ENCODE data around the gene CYSTM1.

CYSTM1 gene

DNA sequence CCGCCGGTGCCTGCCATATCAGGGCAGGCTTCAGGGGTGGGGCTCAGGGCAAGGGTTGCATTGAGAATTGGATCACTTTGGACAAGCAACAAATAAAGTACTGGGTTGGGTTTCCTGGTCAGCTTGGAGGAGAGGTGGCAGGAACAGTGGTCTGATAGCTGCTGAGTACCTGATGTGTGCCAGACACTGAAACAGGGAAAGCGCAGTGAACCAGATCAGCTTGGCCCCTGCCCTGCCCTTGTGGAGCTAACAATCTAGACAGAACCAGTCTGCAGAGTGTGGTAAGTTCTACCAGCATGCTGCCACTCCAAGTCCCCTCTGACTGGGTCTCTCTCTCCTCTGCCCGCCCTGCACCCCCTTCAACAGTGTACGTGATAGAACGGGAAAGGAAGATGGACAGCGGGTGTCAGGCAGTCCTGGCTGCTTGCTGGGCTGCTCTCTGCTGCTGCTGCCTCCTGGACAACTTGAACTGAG is 53.4 kb downstream of the CYSTM1 start:
- in situ Hi-C loops (cut with MboI; ENCODE audit: low sequenced_read_pairs) = loop anchor here (25.0 kb wide), 1 partner anchor 484 kb away; the partner anchor contains the start of gene ZMAT2

DNA sequence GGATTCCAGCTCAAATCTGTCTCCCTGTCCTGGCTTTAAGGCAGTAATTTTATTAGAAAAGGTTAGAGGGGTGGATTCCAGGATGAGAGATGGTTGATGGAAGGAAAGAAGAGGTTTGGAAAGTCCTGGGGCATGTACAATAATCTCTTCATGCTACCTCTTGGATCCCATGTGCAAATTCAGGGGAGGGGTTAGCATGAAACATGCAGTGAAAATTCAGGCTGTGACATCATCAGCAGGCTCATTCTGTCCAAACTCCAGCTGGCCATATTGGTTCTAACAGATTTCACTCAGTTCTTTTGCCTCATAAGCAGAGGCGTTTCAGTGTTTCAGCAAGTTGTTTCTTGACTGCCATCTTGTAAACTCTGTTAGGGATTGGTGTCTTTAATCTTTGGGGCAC is 55.4 kb downstream of the CYSTM1 start:
- in situ Hi-C loops (cut with MboI; ENCODE audit: low sequenced_read_pairs) = loop anchor here (25.0 kb wide), 1 partner anchor 482 kb away; the partner anchor contains the start of gene ZMAT2

DNA sequence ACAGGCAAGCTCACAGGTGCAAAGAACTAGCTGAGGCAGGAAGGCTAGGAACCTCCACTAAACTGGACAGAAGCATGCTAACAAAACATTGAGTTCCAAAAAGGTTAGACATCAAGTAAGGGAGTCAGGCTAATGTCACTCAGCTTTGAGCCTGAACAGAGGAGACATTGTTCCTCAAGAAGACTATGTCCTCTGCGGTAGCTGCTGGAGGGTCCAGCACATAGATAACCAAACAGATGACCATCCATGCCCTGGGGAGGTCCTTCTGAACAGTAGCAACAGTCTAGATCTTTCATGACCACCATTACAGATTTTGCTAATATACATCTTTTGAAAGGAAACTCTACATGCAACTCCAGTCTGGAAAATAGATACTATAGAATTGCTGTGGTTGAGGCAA is 57.7 kb downstream of the CYSTM1 start:
- in situ Hi-C loops (cut with MboI; ENCODE audit: low sequenced_read_pairs) = loop anchor here (25.0 kb wide), 1 partner anchor 480 kb away; the partner anchor contains the start of gene ZMAT2

DNA sequence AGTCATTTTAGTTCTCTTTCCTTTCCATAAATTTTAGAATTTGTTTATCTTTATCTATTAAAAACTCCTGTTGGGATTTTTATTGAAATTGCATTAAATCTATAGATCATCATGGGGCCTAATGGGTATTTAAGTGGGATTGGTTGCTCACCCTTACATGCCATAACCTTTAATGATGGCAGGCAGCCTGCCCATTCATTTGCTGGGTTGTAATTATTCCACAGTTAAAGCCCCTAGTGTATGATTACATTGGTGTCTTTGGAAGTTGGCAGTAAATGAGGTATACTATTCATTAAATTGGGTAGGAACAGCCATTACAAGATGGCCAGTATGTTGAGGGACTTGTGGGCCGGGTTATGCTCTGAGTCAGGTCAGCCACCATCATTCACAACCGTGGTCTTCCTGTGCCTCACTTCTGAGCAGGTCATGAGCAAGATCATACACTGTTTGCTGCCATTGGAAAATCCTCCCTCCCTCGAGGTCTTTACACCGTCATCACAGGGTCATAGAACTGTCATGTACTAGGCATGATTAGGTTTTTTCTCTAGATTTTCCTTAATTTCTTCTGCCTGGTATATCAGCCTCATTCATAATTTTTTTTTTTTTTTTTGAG is 59.5 kb downstream of the CYSTM1 start:
- in situ Hi-C loops (cut with MboI; ENCODE audit: low sequenced_read_pairs) = loop anchor here (25.0 kb wide), 1 partner anchor 478 kb away; the partner anchor contains the start of gene ZMAT2

DNA sequence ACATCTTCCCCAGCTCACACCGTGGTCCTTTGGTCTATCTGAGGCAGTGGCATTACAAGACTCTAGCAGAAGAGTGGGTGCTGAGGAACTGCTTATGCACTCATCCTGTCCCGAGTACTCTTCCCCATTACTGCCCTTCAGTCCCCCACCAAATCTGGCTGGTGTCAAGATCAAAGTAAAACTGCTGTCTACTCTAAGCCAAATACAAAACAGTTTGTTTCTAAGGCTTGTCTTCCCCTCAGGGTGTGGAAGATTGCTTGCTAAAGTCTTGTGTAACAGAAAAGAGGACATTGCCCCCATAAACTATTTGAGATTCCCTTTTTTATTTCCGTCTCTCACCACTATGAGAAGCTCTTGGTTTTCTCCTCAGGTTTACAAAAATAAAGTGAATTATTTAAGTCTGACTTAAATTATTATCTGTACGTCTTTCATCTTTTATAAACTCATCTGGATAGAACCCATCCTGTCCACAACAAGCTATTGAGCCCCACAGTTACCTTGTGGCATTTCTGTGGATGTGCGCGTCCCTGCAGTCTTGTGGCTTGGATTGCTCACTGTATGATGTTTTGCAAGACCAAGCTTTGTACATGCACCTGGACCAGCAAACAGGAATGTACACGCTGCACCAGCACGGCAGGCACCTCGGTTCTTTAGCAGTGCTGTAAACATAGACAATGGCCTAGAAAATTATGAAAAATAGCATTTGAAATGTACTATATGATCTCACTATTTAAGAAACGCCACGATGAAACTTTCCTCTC is 61.0 kb downstream of the CYSTM1 start:
- in situ Hi-C loops (cut with MboI; ENCODE audit: low sequenced_read_pairs) = loop anchor here (25.0 kb wide), 1 partner anchor 476 kb away; the partner anchor contains the start of gene ZMAT2

DNA sequence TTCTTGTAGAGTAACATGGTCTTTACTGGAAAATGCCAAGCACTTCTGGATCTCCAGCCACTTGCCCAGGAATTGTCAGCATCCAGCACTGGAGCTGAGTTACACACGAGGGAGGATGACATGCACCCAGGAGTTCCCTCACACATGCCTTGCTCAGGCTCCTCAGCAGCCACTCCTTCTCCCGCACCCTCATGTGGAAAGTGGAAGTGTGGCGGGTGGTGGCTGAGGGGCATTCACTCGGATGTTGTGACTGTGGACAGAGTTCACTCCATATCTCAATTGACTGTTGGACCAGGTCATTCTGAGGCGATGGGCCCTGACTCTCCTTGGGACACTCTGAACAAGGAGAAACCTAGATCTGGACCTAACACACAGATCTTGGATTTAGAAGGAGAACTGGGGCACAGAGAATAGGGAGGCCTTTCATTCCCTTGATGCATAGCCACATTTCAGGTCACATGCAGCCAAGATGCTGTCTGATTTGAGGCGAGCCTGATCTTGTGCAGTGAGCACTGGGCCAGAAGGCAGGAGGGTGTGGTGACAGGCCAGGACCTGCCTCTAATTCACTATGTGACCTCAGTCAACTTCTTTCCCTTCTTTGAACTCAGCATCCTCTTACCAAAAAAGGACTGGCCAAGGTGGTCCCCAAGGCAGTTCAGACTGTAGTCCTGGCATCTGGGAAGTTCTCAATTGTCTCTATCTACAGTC is 62.1 kb downstream of the CYSTM1 start:
- in situ Hi-C loops (cut with MboI; ENCODE audit: low sequenced_read_pairs) = loop anchor here (25.0 kb wide), 1 partner anchor 475 kb away; the partner anchor contains the start of gene ZMAT2

DNA sequence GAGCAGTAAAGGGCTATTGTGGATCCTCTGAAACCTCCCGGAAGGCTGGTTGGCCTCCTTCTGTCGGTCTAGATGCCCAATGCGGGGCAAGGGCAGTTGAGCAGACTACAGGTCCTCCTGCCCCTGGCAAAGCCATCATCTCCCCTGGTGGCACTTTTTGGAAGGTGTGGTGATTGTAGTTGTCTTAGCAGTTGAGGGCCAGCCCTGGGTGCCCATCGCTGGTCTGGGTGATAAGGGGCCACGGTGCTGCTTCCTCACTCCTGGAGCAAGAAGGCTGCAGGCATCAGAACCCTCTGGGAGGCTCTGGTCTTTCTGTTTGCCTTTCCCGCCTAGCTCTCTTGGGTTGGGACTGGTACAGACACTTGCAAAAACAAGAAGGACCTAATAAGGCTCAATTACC is 63.8 kb downstream of the CYSTM1 start:
- in situ Hi-C loops (cut with MboI; ENCODE audit: low sequenced_read_pairs) = loop anchor here (25.0 kb wide), 1 partner anchor 474 kb away; the partner anchor contains the start of gene ZMAT2

DNA sequence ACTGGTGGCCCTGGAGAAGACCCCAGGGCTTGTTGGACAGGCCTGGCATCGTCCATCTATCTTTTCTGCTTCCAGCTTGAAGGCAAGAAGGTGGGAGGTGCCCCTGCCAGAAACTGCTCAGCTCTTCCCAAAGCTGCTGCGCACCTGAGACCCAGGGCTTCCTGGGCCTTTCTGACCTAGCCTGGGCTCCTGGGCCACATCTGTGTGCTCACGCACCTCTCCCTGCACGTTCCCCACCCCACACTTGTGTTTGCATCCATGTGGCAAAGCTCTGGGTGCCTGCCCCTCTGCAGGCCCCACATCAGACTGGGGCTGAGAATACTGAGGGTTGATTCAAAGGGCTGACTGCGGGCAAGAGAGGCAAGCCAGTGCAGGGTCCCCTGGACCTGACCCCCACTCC is 64.5 kb downstream of the CYSTM1 start:
- in situ Hi-C loops (cut with MboI; ENCODE audit: low sequenced_read_pairs) = loop anchor here (25.0 kb wide), 1 partner anchor 473 kb away; the partner anchor contains the start of gene ZMAT2

DNA sequence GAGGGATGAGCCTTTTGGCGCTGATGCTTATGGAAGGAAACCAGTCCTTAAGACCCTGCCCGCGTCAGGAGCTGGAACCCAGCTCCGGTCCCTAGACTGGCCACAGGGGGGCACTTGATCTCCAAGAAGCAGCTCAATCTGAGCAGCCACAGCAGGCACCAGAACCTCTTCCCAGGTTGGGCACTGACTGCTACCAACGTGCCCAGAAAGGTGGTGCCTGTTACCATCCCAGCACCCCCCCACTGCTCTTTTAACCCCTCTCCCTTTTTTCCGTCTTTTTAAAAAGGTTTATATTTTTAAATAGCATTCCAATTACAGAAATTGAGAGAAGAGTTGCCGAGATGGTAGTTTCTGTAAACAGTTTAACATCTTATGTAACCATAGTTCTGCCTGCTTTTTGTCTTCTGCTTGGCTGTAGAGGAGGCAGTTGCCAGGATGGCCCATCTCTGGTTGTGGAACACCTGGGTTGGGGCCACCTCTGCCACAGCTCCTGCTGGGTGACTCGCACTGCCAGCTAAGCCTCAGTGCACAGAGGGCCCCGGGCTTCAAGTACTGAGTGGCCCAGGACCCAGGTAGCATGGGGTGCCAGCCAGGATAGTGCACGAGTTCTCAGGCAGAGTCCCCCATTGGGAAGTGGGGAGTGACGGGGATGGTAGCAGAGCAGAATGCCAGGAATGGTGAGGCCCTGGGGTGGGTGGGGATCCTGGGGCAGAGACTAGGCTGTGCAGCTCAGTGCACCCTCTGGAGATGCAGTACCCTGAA is 65.1 kb downstream of the CYSTM1 start:
- in situ Hi-C loops (cut with MboI; ENCODE audit: low sequenced_read_pairs) = loop anchor here (10.0 to 25.0 kb wide), 2 partner anchors 115 to 472 kb away; partner anchors contain the start of gene ZMAT2

DNA sequence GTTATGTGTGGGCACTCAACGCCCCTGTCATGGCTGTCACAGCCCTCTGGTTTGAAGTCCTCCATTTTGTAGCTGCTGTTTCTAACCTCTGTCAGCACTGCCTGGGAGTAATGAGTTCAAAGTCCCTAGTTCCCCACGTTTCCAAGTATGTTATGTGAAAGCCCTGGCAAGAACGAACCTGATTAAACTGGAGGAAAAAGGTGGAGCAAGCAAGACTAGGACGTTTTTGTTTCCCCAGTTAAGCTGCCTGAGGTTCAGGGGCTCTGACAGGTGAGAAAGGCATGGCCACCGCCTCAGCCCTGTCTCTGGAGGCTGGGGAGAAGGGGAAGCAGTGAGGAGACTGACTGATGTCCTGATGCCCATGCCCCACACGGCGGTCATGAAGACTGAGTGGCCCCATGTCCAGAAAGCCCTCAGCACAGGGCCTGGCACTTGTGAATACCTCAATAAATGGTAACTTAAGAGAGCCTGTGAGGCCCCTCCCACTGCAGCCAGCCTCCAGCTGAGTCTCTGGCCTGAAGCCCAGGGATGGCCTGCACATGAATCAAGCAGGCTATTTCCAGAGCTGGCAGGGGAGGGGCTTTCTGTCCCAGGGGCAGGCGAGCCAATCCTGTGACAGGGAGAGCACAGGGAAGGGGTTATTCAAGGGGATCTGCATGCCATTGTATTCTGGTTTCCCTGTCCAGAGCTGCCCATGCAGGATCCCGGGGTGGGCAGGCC is 66.2 kb downstream of the CYSTM1 start:
- in situ Hi-C loops (cut with MboI; ENCODE audit: low sequenced_read_pairs) = loop anchor here (10.0 to 25.0 kb wide), 2 partner anchors 114 to 471 kb away; partner anchors contain the start of gene ZMAT2

DNA sequence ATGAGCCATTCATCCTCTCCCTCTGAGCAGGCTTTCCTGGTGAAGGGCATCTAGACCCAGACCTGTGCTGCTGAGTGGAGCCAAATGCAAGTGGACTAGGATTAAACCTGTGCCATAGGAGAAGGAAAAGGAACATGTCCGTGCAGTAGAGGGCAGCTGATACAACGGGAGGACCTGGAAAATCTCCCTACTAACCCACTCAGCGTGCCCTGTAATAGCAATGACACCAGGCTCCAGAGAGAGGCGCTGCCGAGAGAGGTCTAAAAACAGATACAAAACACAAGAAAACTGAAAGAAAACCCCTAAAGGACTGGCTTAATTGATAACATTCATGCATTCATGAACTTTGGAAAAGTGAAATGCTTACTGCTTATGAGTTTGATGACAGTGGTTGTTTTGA is 67.1 kb downstream of the CYSTM1 start:
- in situ Hi-C loops (cut with MboI; ENCODE audit: low sequenced_read_pairs) = loop anchor here (10.0 to 25.0 kb wide), 2 partner anchors 113 to 470 kb away; partner anchors contain the start of gene ZMAT2

DNA sequence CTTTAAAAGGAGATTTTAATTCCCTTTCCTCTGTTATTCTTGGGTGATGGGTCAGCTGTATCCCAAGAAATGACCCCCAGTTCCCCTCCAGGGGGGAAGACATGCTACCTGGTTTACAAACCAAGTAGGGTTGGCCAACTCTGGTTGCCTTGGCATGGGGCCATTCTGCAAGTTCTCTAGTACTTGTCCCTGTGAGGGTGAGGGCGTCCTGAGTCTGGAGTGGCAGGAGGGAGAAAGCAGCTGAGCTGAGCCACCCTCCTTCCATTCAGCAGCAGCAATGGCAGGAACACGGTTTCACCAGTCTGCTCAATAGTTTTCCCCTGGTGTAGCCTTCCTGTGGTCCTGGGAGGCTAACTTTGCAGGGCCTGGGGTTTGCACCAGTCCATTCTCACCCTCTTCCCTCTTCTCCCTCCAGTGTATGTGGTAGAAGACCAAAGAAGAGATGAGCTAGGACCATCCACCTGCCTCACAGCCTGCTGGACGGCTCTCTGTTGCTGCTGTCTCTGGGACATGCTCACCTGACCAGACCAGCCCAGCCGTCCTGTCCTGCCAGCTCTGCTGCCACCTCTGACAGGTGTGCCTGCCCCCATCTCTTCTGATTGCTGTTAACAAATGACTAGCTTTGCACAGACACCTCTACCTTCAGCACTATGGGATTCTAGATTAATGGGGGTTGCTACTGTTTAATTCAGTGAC is 68.0 kb downstream of the CYSTM1 start:
- in situ Hi-C loops (cut with MboI; ENCODE audit: low sequenced_read_pairs) = loop anchor here (10.0 to 25.0 kb wide), 2 partner anchors 112 to 469 kb away; partner anchors contain the start of gene ZMAT2

DNA sequence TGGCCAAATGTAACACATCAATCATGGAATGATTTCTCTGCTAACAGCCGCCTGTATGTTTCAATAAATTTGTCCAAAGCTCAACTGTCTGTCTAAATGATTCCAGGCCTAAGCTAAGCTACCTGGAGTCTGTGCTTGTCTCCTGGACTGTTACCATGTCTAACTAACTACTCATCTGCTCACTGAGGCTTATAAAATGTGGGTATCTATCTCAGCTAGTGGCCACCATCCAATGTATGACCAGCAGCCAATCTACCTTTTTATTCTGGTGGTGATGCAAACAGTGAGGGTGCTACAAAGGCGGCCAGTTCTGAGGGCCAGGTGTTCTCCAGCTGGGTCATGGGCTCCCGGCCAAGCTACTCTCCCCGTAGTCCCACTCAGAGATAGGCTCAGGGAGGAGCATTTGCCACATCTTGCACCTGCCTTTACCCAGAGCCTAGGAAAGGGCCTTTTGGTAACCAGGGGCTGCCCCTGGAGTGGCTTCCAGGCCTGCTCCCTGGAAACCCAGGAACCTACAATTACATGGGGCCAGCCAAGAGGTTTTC is 68.8 kb downstream of the CYSTM1 start:
- in situ Hi-C loops (cut with MboI; ENCODE audit: low sequenced_read_pairs) = loop anchor here (10.0 to 25.0 kb wide), 2 partner anchors 111 to 469 kb away; partner anchors contain the start of gene ZMAT2

DNA sequence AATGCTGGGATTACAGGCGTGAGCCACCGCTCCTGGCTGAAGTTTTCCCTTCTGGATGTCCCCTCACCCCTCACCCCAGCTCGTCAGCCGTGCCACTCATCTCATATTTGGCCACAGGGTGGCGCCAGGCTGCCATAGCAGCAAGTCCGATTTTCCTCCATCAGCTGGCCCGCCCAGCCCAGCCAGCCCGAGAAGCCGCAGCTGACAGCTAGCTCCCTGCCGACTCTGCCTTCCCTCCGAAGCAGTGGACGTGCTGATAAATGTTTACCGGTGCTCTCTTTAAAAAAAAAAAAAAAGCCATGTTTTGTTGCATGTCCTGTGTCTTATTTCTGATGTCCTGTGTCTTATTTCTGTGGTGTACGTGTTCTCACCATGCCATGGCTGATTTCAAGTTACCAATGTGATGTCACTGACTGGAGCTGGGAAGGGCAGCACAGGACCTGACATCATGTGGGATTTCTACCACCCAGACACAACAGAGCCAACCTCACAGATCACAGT is 69.6 kb downstream of the CYSTM1 start:
- in situ Hi-C loops (cut with MboI; ENCODE audit: low sequenced_read_pairs) = loop anchor here (10.0 to 25.0 kb wide), 2 partner anchors 110 to 468 kb away; partner anchors contain the start of gene ZMAT2

DNA sequence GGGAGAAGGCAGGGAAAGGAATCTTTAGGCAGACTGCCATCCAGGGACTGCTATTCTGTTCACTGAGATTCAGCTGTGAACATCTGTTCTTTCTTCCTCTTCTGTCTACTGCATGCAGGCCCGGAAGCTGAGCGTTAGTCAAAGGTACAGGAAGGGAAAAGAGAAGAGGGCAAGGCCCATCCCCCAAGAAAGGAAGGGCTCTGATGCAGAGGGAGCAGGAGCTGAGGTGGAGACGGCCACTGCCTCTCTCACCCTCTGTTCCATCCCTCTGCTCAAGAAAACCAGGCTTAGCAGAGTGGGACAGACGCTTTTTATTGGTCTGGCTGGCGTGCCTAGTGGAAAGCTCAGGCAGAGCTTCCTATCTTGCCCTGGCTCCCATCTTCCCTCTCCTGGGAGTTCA is 70.4 kb downstream of the CYSTM1 start:
- in situ Hi-C loops (cut with MboI; ENCODE audit: low sequenced_read_pairs) = loop anchor here (10.0 to 25.0 kb wide), 2 partner anchors 109 to 467 kb away; partner anchors contain the start of gene ZMAT2

DNA sequence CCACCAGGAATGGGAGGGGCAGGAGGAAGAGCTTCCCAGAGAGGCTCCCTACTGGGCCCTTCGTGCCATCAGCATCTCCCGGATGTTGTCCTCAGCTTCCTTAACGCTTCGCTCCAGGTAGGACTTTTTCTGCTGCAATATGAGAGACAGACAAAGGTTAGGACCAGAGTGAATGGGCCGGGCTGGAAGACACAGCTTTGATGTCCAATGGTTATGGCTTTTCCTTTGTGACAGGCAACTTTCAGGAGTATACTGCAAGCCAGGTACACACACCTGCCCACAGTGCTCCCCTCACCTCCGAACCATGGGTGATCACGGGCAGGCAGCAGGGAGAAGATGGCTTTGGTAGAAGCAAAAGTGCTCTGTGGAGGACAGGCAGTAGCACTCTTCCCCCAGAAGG is 70.9 kb downstream of the CYSTM1 start:
- in situ Hi-C loops (cut with MboI; ENCODE audit: low sequenced_read_pairs) = loop anchor here (10.0 to 25.0 kb wide), 2 partner anchors 109 to 466 kb away; partner anchors contain the start of gene ZMAT2

DNA sequence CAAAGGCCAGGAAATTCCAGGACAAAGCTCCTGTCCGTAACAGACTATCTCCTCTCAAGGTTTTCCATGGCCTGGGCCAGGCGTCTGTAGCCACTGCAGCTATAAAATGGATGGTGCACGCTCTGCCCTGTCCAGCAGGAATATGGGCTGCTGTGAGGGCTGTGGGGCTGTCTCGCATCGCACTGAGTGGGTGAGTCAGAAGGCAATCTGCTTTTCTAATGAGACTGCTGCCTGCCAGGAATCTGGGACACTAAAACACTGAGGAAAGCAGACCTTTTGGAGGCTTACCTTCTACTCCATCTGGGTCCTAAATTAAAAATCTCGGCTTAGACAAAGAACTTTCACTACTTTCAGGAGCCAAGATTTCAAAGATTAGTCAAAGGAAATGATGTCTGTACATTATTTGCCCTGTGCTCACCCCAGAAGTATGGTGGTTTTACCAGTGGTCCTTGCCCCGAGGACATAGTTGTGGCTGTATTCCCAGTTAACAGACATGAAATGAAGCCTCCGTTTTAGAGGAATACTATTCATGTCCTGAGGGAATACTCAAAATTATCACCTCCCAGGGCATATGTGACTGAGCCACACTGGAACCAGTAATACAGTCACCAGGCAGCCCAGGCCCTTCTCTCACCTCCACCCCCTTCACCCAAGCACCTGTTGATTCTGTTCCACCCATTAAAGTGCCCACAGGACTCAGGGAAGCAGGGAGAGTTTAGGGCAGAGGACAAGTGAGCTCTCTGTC is 71.6 kb downstream of the CYSTM1 start:
- in situ Hi-C loops (cut with MboI; ENCODE audit: low sequenced_read_pairs) = loop anchor here (10.0 to 25.0 kb wide), 2 partner anchors 108 to 466 kb away; partner anchors contain the start of gene ZMAT2
